NCI-H2081 treated with DMSO at 0.1 percent for 48 hours (cell line): ENCODE data around the gene PSMB4.

Experiments used
- DNase-seq: peaks from one replicate; lab custom pipeline; 2025; lab: John Stamatoyannopoulos, UW

The PSMB4 gene

DNA sequence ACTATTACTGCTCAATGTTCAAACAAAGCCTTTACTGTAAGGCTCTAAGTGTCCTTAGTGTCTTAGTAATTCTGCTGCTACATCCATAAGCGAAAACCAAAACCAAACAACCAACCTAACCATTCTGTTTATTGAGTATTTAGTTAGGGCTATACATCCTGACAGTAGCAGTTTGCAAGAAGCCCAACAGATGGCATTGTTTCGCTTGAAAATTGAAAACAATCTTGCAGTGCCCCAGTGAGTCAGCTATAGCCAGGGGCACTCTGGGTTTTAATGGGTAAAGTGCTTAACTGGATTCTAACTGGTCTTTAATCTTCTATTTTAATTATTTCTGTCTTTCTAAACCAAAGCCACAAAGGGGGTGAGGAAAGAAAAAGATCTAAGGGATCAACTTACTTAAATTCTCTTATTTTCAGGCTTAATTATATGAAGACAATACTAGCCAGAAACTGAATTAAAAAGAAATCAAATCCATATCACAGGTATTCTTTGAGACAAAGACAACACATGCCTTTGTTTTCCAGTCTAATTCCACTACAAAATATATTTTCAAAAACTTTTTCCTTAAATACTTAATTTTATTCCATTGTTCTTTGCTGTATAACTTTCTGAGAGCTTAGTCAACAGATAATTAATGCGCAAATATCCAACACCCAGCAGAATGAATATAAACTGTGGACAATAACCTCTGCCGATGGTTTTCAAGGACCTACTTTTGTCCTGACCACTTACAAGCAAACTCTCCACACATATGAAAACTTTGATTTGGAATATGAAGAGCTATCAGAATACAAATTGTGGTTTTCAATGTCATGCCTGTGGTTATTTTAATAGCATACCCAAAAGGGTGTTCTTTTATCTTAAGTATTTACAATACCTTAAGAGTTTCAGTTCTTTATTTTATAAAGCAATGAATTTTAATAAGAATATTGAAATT is 44.7 kb downstream of the PSMB4 start:
- DNase-seq = peak; percentile 37

DNA sequence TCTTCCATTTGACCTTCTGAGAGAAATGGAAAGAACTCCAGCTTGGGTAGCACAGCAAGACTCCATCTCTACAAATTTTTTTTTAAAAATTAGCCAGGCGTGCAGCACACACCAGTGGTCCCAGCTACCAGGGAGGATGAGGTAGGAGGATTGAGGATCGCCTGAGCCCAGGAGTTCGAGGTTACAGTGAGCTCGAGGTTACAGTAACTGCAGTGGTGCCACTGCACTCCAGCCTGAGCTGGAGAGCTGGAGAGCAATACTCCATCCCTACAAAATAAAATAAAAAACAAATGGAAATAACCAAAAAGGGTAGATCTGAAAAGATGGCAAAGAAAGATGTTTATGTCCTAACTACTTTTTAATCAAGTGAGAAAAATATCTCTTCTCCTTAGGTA is 45.4 kb downstream of the PSMB4 start:
- DNase-seq = no peak

DNA sequence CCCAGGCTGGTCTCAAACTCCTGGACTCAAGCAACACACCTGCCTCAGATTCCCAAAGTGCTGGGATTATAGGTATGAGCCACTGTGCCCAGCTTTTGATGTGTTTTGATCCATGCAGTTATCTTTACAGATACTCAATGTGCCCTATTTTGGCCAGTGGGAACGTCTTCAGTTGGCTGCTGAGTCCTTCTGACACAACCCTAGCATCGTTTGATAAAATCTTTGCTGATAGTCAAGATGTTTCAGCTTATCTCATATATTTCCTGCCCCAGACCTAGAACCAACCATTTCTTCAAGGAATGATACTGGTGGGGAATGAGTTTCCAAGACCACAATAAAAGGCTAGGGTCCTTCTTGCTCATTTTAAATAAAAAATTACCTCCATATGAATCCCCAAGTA is 48.3 kb downstream of the PSMB4 start:
- DNase-seq = no peak
